Putamen (tissue), 1 donor: ENCODE results near the gene USP7.
A peak's percentile ranks its signal among the peaks of the same experiment; 100 is the strongest.

Source experiments
- DNase-seq: peaks from one replicate; pipeline ENCODE4 v3.0.0-alpha.2; 2016; ENCODE audit warnings: low spot score

Gene USP7

GRCh38 chr16:8900343-8900742 lies 63.4 kb downstream of the USP7 start:
- DNase-seq = no peak

- DNase-seq = no peak
Observed at GRCh38 chr16:8899709-8900317, 63.9 kb downstream of the USP7 start.

- no peak for DNase-seq
Observed at GRCh38 chr16:8898660-8899318, 64.9 kb downstream of the USP7 start.

- DNase-seq = no peak
Observed at GRCh38 chr16:8894736-8895334, 68.9 kb downstream of the USP7 start.

GRCh38 chr16:8893976-8894690 lies 69.6 kb downstream of the USP7 start:
- DNase-seq = no peak

- DNase-seq = no peak
Observed at GRCh38 chr16:8893426-8893825, 70.3 kb downstream of the USP7 start.

GRCh38 chr16:8892101-8892575 lies 71.6 kb downstream of the USP7 start:
- DNase-seq = no peak

- no peak for DNase-seq
Observed at GRCh38 chr16:8890549-8890921, 73.2 kb downstream of the USP7 start.

- DNase-seq = no peak
Observed at GRCh38 chr16:8889893-8890548, 73.7 kb downstream of the USP7 start.

GRCh38 chr16:8888951-8889892 lies 74.5 kb downstream of the USP7 start:
- DNase-seq = no peak

- peak; percentile 65 for DNase-seq
Observed at GRCh38 chr16:8887952-8888560, 75.7 kb downstream of the USP7 start.

- DNase-seq = no peak
Observed at GRCh38 chr16:8887431-8887765, 76.3 kb downstream of the USP7 start.

- no peak for DNase-seq
Observed at GRCh38 chr16:8886593-8887430, 76.9 kb downstream of the USP7 start.

- DNase-seq = no peak
Observed at GRCh38 chr16:8885674-8886592, 77.8 kb downstream of the USP7 start.

- no peak for DNase-seq
Observed at GRCh38 chr16:8882725-8883377, 80.9 kb downstream of the USP7 start.

- no peak for DNase-seq
Observed at GRCh38 chr16:8882041-8882617, 81.6 kb downstream of the USP7 start, which contains the start of gene LITAFD. Gene LITAFD (plus strand): TSS chr16:8882351. CDS start chr16:8884356, 2,005 bp downstream.

- DNase-seq = no peak
Observed at GRCh38 chr16:8880839-8881510, 82.7 kb downstream of the USP7 start.
